ENCODE measurements around the gene FRAS1.

GRCh38 chr4:78439328-78439727 lies 382.2 kb downstream of the FRAS1 start:
- TF ChIP-seq CTCF (IDR thresholded peaks at IDR 0.05), result no peak
- TF ChIP-seq POLR2A (IDR thresholded peaks at IDR 0.05), result no peak
